Activated CD8-positive, alpha-beta memory T cell treated with anti-CD3 and anti-CD28 coated beads for 48 hours (primary cell): ENCODE measurements around the gene KCNK3.
"Not testable (repeated sequence)": the region's sequence is repeated elsewhere in the genome, so short reads cannot be mapped to it uniquely, and the experiment has no call there.

Experiments used
- DNase-seq, 3 experiments: peaks; one replicate each; pipeline ENCODE4 v3.0.0-alpha.2; 2020; ENCODE audit warnings: low read depth in 2 of 3, low spot score in 2 of 3

Gene KCNK3

DNA sequence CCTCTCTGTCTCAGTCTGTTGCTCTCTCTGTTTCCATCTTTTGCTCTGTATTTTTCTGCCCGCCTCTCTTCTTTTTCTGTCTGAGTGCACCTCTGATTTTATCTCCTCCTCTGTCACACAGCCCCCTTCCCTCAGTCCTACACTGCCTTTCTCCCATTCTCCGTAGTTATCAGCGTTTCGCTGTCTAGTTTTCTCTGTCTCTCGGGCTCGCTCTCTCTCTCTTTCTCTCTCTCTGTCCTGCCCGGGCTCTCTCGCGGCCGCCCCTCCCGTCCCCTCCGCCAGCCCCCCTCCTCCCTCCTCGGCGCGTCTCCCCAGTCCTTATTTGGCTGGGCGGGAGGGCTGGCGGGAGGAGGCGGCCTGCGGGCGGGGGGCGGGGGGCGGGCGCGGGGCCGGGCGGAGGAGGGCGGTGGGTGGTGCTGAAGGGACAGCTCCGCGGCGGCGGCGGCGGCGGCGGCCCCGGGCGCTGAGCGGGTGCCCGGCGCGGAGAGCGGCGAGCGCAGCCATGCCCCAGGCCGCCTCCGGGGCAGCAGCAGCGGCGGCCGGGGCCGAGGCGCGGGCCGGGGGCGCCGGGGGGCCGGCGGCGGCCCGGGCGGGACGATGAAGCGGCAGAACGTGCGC, at the start of gene KCNK3:
Gene KCNK3, plus strand, starts transcription at position 444 of the 618 bp plus-strand sequence. Its CDS starts 154 bp downstream, at position 598.
- DNase-seq: peak in 2 of 3 experiments; percentile 2 to 8

DNA sequence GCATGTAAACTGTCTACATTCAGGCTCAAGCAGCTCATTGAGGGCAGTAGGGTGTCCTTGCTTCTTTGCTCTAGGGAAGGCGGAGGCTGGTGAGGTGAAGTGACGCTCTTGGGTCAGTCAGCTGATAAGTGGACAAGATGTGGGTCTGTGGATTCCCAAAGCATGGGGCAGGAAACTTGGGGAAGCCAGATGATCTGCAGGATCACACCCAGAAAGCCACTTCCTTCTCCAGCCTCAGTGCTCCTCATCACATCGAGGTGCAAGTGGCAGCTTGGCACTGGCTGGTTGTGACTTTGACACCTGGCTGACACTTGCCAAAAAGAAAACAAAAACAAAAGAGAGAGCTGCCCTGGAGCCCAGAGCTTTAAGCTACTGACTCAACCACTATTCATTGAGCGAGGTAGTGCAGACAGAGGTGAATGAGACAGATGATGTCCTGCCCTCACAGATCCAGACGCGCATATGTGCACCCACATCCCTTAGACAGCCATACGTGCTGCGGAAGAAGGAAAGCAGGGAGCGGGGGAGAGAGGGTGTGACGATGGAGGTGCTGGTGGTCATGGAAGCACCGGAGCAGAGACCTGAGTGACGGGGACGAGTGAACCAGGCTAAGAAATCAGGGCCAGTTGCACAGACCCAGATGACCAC, 48.2 kb upstream of the KCNK3 start:
- DNase-seq: no peak

DNA sequence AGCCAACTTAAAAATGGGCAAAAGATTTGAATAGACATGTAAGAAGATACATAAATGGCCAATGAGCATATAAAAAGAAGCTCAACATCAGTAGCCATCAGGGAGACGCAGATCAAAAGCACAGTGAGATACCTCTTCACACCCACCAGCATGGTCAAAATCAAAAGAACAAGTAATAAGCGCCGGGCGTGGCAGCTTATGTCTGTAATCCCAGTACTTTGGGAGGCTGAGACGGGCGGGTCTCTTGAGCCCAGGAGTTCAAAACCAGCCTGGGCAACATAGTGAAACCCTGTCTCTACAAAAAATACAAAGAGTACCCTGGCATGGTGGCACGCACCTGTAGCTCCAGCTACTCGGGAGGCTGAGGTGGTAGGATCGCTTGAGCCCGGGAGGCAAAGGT, 46.8 kb upstream of the KCNK3 start:
- no peak for DNase-seq

DNA sequence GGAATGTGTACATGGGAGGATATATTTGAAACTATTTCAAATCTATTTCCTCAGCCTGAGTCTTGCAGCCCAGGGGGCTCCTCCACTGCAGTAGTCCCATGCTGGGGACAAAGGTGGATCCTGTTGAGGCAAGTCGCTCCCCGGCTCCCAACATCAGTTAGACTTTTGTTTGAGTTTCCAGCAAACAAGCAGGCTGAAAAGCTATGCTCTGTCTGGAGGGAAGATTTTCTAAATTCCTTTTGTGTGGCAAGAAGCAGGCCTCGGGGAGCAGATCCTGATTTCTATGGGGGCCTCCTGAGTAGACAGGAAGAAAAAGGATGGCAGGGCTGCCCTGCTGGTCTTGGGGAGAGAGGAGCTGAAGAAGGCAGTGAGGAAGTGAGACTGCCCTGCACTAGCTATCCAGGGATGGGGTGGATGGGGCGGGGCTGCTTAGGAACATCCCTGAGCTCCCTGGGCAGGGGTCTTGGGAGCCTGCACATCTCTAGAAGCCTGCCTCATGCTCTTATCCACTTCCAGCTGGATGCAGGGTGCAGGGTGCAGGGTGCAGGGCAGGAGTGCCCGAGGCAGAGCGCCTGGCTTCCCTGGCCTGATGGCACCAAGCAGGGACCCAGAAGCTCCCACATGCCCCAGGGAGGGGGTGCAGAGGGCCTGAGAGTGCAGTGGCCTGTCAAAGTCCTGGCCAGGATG, 45.4 kb upstream of the KCNK3 start:
- DNase-seq: no peak

DNA sequence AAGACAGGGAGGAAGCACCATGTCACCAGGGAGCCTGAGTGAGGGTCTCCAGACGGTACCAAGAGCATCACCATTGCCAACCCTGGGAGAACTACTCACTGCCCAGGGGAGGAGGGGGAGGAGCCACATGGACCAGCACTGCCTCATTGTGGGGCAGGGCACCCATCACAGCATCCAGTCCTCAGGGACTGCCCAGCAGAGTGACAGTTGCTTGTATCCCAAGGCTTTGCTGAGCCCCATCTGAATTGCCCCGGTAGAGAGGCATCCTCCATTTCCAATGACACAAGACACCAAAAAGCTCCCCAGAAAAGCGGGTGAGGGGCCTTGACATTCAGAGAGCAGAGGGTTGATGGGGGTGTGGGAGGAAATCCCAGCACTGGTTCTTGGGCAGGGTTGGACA, 44.5 kb upstream of the KCNK3 start:
- no peak for DNase-seq

DNA sequence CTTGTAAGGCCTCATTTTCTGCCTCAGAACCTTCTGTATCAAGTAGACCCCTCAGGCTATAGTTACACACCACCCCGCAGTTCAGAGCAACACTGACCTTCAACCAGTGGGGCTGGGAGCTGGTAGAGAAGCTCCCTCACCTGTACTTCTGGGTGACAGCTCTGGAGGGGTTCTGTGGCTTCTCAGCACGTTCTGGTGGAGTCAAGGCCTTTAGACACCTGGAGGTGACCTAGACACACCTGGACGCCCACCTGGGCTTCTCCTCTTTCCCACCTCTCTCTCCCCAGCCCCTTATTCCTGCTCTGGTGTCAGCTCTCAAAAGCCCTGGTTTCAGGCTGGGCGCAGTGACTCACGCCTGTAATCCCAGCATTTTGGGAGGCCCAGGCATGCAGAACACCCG, 44.0 kb upstream of the KCNK3 start:
- DNase-seq: no peak

DNA sequence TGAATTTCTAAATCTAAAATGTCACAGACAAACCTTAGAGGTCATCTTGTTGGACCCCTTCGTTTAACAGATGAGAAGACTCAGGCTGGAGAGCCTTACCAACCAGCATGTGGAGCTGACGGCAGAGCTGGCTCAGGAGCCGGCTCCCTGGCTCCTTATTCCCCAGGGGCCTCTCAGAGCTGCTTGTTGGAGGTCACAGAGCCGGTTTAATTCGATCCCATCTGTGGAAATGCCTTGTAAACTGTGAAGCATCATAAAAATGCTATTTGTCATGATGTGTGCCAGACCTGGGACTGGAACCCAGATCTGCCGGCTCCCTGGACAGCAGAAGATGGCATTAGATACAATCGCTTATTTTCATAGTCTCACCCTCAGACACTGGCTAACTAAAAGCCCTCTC, 43.2 kb upstream of the KCNK3 start:
- DNase-seq: no peak

DNA sequence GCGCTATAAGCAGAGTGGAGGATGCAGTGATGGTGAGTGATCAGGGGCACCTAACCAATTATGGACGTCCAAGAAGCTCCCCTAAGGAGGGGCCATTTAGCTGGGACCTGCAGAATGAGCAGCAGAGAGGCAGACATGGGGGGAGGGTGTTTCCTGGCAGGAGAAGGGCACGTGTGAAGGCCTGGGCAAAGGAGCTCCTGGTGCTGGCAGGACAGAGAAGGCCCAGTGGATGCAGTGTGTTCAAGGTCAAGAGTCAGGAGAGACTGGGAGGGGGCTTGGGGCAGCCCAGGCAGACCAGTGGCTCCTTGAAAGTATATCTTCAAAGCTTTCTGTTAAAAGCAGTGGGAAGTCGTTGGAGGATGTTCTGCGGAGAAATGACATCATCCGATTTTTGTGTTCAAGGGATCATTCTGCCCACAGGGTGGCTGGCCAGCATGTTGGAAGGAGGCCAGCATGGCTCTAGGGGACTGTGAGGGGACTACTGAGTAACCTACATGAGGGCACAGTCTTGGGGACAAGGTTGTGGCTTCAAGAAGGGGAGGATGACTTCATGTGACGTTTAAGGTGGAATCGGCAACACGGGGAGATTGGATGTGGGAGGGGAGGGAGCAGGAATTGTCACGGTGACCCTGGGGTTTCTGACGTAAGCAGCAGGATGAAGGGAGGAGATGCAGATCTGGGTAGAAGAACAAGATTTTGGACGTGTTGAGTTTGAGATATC, 42.4 kb upstream of the KCNK3 start:
- DNase-seq: no peak

DNA sequence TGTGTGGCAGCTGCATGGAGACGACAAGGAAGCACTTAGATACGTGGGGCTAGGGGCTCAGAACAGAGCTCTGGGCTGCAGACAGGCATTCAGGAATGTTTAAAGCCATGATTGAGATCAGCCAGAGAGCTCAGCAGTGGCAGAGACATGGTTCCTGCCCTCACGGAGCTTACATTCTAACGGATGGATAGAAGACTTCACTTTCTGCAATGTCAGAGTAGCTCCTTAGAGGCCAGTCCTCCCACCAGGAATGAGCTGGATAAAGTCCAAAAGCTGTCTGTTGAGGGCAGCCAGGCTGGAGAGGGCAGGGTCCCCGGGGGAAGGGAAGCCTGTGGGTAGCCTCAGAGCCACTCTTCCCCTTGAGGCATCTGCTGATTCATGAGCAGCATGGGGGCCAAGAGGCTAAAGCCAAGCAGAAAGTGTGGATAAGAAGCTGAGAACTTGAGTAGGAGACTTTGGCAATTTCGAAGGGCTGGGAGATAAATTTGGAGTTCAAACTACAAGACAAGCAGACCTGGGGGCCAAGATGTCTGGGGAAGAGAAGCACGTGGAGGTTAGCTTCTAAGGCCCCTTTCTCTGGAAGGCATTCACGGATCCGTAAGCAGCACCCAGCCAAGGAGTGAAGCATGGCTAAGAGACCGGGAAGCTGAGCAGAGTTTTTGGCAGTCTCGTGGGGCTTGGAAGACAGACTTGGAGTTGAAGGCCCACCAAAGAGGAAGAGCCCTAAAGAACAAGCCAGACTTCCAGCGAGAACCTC, 41.6 kb upstream of the KCNK3 start:
- DNase-seq: no peak

DNA sequence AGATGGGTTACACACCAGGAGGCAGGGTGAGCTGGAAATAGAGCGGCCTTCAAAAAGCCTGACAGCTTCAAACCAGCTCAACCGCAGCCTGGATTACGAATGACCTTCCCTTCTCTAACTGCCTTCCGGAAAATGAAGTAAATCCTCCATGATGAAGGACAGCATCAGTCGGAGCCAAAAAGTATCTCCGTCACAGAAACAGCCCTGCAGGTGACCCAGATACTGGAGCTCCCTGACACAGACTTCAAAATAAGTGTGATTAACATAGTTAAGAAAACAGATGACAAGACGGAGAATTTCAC, 41.1 kb upstream of the KCNK3 start:
- no peak for DNase-seq

DNA sequence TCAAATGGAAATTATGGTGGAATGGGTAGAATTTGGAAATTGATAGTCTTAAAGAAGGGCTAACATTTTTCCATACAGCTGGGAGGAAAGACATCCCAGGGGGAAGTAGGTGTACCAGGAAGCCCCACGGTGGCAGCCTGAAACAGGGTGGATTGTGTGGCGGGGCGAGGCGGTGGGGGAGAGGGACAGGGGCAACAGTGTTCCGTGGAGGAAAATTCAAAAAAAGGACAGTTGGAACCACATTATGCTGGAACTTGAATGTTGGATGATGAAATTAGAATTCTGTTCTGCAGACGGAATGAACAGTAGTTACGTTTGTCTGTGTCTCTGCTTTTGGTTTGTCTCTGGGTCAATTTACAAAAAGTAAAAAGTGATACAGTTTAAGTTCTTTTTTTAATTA, 40.7 kb upstream of the KCNK3 start:
- no peak for DNase-seq

DNA sequence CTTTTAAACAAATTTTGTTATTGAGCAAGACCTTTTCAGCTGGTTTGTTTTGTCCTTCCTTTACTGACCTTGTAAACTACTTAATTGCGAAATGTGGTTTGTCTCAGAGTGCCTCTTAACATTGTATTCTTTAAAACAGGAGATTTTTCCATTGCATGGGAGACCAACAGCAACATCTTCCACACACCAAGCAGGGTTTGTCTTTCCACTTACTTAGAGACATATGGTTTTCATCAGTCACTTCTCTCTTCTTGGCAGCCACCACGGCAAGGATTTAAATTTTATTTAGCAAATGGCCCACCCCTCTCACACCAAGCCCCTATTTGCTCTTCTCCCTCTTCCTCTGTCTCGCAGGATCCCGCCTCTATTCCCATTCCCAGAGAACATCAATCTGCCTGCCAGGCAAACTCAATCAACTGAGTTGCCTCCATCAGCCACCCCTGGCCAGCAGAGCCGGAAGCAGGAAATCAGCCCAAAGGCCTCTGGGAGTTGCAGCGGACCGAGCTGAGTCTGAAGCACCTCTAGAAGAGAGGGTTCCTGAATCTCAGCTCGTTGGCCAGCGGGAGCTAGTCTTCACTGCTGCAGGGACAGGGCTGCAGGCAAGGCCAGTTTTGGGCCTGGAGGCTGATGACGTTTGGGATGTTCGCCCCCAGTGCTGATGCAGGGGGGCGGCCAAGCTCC, 40.0 kb upstream of the KCNK3 start:
- DNase-seq: no peak

DNA sequence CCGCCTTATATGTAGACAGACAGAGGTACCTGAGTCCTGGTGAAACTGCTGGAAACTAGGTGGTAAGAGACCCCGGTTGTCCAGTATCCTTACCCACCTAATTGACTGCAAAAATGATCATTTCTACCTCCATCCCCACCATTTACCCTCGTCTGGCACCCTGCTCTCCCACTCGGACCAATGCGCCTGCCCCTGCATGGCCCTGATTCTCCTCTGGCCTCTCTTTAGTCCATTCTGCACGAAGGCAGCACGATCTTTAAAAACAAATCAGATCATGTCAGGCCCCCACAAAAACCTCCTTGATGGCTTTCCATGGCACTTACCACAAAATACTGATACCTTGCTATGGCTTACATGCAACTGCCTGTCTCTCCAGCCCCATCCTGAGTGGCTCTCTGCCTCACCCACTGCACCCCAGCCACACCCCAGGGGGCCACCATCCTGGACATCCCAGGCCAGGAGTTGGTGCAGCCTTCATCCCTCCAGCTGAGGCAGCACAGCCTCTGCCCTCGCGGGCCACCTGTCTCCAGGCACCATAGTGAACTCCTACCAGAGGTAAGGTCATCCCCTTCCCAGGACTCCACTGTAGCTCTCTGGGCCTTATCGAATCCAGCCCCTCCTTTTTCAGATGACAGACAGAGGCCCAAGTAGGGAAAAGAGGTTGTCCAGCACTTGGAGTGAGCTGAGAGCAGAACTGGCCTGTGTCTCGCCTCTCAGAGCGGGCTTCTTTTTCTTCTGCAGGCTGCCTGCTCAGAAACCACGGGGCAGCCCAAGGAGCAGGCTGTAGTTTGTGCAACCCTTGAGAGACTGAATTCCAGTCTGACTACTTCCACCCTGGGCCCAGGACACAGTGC, 39.1 kb upstream of the KCNK3 start:
- no peak for DNase-seq

DNA sequence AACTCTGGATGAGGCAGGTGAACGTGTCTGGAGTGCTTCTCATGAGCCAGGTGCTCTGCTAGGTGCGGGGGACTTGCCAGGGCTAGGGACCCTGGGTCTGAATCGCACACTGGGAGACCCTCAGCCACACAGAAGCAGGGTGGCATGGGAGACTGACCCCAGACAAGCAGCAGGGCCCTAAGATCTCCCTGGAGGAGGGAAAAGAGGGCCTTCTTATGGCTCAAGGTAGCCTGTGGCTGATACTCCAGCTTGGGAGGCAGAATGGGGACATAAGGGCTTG, 38.5 kb upstream of the KCNK3 start:
- no peak for DNase-seq

DNA sequence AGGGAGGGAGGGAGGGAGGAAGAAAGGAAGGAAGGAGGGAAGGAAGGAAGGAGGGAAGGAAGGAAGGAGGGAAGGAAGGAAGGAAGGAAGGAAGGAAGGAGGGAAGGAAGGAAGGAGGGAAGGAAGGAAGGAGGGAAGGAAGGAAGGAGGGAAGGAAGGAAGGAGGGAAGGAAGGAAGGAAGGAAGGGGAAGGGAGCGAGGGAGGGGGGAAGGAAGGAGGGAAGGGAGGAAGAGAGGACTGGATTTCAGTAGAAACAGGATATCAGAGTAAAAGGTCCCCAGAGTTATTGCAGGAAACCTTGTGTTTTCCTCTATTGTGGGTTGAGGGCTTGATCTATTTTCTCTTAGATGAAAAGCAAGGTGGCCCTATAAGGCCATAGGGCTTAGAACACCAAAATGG, 37.4 kb upstream of the KCNK3 start:
- DNase-seq: not testable (repeated sequence)

DNA sequence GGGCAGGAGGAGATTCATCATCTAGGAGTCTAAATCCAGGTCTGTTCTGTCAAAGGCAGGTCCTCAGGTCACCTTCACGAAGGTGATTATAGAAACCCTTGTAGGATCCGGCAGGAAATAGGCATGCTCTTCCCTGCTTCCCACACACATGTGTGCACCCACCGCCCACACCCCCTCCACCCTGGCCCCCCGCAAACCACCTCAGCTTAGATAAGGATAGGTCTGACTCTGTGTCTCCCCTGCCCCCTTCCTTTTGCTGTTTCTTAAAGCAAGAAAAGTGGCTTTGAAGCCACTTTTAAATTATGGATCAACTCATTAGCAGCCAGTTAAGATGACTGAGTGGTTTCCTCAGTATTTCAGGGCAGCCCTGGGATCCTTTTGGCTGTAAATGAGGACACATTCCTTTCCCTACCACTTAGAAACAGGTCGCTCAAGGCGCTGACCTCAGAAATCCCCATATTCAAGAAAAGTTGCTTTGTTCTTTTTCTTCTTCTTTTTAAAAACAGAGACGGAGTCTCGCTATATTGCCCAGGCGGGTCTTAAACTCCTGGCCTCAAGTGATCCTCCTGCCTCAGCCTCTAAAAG, 36.8 kb upstream of the KCNK3 start:
- no peak for DNase-seq

DNA sequence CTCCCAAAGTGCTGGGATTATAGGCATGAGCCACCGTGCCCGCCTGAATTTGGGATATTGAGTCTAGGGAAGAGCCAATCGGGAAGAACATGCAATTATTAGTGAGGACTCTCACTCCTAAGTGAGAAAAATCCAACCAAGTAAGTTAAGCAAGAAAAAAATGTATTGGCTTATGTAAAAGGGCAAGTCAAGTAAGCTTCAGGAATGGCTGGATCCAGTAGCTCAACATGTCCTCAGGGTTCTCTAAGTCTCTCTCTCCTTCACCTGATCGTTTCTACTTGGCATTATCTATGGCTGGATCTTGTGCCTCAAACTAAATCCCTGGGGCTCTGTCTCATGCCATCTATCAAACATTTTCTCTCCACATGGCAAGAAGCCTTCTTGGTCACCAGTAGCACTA, 35.3 kb upstream of the KCNK3 start:
- DNase-seq: no peak

DNA sequence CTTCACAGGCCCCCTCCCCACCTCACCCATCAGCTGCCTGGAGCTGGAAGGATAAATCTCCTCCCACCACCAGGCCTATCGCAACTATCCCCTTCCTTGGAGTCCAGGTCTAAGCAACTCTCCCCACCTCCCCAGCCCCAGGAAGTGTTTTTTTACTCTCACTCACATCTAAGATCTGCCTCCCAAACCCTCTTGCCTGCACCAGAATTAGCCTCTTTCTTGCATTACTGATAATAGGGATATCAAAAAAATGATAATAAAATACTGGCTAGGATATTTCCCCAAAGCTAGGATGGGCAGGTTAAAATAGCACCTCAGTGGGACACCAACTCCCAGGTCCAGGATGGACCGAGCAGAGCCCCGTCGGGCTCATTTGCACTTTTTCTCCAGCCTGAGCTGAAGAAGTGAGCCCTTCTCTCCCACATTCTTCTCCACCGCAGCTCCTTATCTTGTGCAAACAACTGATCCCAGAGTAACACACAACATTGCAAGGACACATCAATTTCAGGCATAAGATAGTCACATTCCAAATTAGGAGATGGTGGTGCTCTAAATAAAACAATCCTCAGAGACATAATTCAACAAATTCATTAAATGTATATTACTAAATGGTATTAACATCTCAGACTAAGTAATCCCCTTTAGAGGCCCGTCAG, 33.7 kb upstream of the KCNK3 start:
- no peak for DNase-seq

DNA sequence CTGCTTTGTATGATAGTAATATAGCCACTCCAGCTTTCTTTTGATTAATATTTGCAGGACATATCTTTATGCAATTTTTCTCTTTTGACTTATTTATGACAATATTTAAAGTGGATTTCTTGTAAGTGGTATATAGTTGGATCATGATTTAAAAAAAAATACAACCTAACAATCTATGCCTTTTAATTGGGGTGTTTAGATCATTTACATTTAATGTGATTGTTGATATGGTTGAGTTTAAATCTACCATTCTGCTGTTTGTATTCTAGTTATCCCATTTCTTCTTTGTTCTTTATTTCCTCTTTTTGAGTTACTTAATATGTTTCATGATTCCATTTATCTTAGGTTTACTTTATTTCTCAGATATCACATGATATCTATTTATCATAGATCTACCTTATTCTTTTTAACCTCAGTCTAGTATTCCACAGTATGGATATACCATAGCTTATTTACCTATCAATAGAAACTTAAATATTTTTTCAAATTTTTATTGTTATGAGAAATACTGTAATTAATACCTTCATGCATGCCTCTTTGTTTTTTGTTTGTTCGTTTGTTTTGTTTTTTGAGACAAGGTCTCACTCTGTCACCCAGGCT, 32.1 kb upstream of the KCNK3 start:
- DNase-seq: no peak
